Upper lobe of left lung (tissue), 6 donors: ENCODE measurements around the gene NEUROG3. TPM values are rescaled to one million over a fixed set of nuclear protein-coding genes. Genes with fewer than 3 reads are reported as not detected.

ENCODE experiments used
- ATAC-seq, 2 donors: fragments of 200-7000 bp; cut with Tn5 transposase; one replicate each; pipeline ENCODE4 v1.9.1; 2022; ENCODE audit warnings: mild to moderate bottlenecking in 2 of 2, moderate library complexity in 2 of 2; ENCODE audit not compliant: low FRiP score in 2 of 2
- DNase-seq, 2 donors: peaks; one replicate each; pipeline ENCODE4 v3.0.0-alpha.2; 2019 to 2020
- H3K27ac ChIP-seq, 4 donors: fragments of 200-600 bp; sonication (generic); one replicate each; pipeline ENCODE4 v1.5.1; 2016 to 2019
- H3K27me3 ChIP-seq, 4 donors: fragments of 200-600 bp; sonication (generic); one replicate each; pipeline ENCODE4 v1.5.1; 2017 to 2019
- H3K36me3 ChIP-seq, 4 donors: fragments of 200-600 bp; sonication (generic); one replicate each; pipeline ENCODE4 v1.5.1; 2016 to 2019
- H3K4me1 ChIP-seq, 4 donors: fragments of 200-600 bp; sonication (generic); one replicate each; pipeline ENCODE4 v1.5.1; 2018 to 2019
- H3K4me3 ChIP-seq, 4 donors: fragments of 200-600 bp; sonication (generic); one replicate each; pipeline ENCODE4 v1.5.1; 2017 to 2019; ENCODE audit warnings: mild to moderate bottlenecking in 2 of 4, moderate library complexity in 1 of 4
- H3K9me3 ChIP-seq, 4 donors: fragments of 200-600 bp; sonication (generic); one replicate each; pipeline ENCODE4 v1.5.1; 2018 to 2019
- EP300 ChIP-seq, 4 donors: sonication (generic); formaldehyde crosslinking; IDR thresholded peaks; one replicate each; pipeline ENCODE4 v1.5.1; 2017; ENCODE audit warnings: antibody characterized with exemption in 4 of 4, control low read depth in 2 of 4
- POLR2A ChIP-seq, 4 donors: fragments of 450-650 bp; IDR thresholded peaks; one replicate each; pipeline ENCODE4 v1.5.1; 2016 to 2017; ENCODE audit warnings: antibody characterized with exemption in 4 of 4, mild to moderate bottlenecking in 2 of 4
- POLR2AphosphoS5 ChIP-seq, 2 donors: sonication (generic); formaldehyde crosslinking; IDR thresholded peaks; one replicate each; pipeline ENCODE4 v1.5.1; 2017; ENCODE audit warnings: antibody characterized with exemption in 2 of 2
- WGBS, 2 donors: methylation state at CpG; one replicate each; pipeline ENCODE4 v1.1.5; 2017 to 2018; 5-methylcytosine and 5-hydroxymethylcytosine counted together
- total RNA-seq, 6 donors: library from RNA; depleted of rRNA in 4 of 6; stranded (reverse); fragments of >200 nt in 4 of 6; gene quantifications; one replicate each; pipeline versions ENCODE4 v1.1.0 to v1.2.1, GENCODE V29; 2016 to 2021
- TF ChIP-seq, protein P1 (sequence below), 6 experiments: fragments of 450-650 bp in 4 of 6; fragments of 200-600 bp in 2 of 6; sonication (generic) in 2 of 6; IDR thresholded peaks; one replicate each; pipeline ENCODE4 v1.5.1; 2016 to 2019; ENCODE audit warnings: antibody characterized with exemption in 6 of 6
- donor health status: DM: no; HTN: no; CAD: no; lungs with moderate emphysema.
- donor health status: DM: no; HTN: yes; CAD: no; lungs with severe emphysema.

The NEUROG3 gene
- total RNA-seq, 6 donors from 2014 or later: not detected

DNA sequence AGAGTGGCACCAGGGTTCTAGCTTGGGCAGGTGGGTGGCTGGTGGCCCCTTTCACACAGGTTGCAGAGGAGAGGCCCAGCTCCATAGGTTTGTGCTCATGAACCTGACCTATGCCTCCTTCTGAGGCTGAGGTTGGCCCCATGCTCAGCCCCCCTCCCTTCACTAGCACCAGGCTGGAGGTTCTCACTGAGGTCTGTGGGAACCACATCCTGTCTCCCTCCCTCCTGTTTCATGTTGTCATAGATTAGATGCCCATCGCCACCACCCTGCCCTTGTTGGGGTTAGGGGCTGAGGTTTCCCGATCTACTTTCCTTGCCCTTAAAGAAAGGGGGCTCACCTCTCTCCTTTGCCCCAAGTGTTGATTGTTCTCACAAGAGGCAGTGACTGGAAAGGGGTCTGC is 14.7 kb downstream of the NEUROG3 start:
- Histone ChIP-seq H3K4me3 (no peak overlapping the region), H3K9me3 (no peaks in the 10 kb centered on the region), H3K4me1 (no peaks in the 10 kb centered on the region), H3K27me3 (no peaks in the 10 kb centered on the region), H3K27ac (no peak overlapping the region), H3K36me3 (no peaks in the 10 kb centered on the region)
- DNase-seq: no peak
- WGBS, 2 donors: 73 to 75% methylated on average over 2 of the region's 2 CpGs
- ATAC-seq: no peak
- TF ChIP-seq EP300 (IDR thresholded peaks at IDR 0.05): no peak
- no peak for TF ChIP-seq POLR2AphosphoS5 (IDR thresholded peaks at IDR 0.05)
- TF ChIP-seq, protein P1, sequence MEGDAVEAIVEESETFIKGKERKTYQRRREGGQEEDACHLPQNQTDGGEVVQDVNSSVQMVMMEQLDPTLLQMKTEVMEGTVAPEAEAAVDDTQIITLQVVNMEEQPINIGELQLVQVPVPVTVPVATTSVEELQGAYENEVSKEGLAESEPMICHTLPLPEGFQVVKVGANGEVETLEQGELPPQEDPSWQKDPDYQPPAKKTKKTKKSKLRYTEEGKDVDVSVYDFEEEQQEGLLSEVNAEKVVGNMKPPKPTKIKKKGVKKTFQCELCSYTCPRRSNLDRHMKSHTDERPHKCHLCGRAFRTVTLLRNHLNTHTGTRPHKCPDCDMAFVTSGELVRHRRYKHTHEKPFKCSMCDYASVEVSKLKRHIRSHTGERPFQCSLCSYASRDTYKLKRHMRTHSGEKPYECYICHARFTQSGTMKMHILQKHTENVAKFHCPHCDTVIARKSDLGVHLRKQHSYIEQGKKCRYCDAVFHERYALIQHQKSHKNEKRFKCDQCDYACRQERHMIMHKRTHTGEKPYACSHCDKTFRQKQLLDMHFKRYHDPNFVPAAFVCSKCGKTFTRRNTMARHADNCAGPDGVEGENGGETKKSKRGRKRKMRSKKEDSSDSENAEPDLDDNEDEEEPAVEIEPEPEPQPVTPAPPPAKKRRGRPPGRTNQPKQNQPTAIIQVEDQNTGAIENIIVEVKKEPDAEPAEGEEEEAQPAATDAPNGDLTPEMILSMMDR (IDR thresholded peaks at IDR 0.05): no peak
- TF ChIP-seq POLR2A (IDR thresholded peaks at IDR 0.05): no peak

DNA sequence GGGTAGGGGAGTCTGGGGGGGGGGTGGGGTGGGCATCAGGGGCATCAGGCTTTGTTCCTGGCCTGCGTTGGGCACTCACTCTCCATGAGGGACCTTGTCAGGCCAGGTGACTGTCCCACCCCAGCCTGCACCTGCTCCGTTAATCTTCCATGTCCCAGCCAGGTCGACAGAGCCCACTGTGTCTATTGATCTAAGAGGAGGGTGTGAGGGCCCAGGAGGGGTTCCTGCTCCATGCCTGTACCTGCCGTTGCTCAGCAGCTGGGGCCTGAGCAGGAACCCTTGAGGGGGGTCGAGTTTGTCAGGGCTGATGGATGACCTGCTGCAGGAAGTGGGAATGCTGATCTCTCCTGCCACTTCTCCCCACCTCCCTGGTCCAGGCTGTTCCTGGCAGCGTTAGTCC is 18.6 kb downstream of the NEUROG3 start:
- 27 to 32% methylated on average over 3 to 6 of the region's 6 CpGs for WGBS, 2 donors
- Histone ChIP-seq H3K4me1 (no peaks in the 10 kb centered on the region), H3K27me3 (no peaks in the 10 kb centered on the region), H3K4me3 (no peak overlapping the region), H3K9me3 (peaks cover 5 to 22% (median 17%) of the 10 kb centered on the region in 4 donors), H3K27ac (no peak overlapping the region), H3K36me3 (no peaks in the 10 kb centered on the region)
- TF ChIP-seq POLR2A (IDR thresholded peaks at IDR 0.05) (no peak), POLR2AphosphoS5 (IDR thresholded peaks at IDR 0.05) (no peak), EP300 (IDR thresholded peaks at IDR 0.05) (no peak)
- TF ChIP-seq, protein P1 (IDR thresholded peaks at IDR 0.05): no peak
- DNase-seq (no peak), ATAC-seq (no peak)

DNA sequence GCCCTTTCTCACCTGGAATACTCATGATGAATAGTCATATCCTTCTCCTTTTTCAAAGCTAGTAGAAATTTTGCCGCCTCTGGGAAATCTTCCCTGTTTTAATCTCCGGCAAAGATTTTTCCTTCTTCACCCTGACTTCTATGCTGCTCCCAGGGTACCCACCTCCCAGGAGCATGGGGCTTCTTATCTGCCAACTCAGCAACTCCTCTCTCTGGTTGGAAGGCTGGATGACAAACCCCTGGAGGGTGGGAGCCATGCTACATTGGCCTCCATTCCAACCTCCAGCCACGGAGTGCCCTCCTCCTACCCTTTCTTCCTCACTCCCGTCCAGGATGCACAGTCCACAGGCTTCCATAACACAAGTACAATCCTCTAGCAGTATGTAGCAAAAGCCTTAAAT is 19.9 kb downstream of the NEUROG3 start:
- Histone ChIP-seq H3K4me3 (no peak overlapping the region), H3K27ac (no peak overlapping the region), H3K9me3 (peaks cover 13 to 32% (median 24%) of the 10 kb centered on the region in 4 donors), H3K27me3 (no peaks in the 10 kb centered on the region), H3K4me1 (no peaks in the 10 kb centered on the region), H3K36me3 (no peaks in the 10 kb centered on the region)
- TF ChIP-seq, protein P1 (IDR thresholded peaks at IDR 0.05): no peak
- TF ChIP-seq POLR2AphosphoS5 (IDR thresholded peaks at IDR 0.05): no peak
- TF ChIP-seq EP300 (IDR thresholded peaks at IDR 0.05): no peak
- no peak for TF ChIP-seq POLR2A (IDR thresholded peaks at IDR 0.05)
- WGBS, 2 donors: 80 to 84% methylated on average over 4 of the region's 4 CpGs
- no peak for DNase-seq
- ATAC-seq: no peak

DNA sequence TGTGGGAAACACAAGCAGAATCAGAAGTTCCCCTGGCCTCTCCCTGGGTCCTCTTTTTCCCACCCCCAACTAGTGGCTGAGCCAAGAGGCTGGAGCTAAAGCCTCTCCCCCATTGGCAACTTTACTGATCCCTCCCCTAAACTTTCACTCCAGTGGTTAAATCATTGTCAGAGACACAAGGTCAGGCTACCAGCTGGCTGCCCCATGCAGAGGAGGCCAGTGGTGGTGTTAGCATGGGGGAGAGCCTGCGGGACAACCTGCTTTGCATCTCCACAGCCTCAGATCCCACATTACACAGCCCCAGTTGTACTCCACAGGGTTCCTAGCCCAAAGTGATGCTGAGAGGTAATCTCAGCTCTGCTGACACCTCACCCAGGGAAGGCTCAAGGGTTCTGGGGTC is 21.0 kb downstream of the NEUROG3 start:
- H3K9me3 ChIP-seq: peaks cover 13 to 32% (median 24%) of the 10 kb centered on the region in 4 donors
- H3K36me3 ChIP-seq: no peaks in the 10 kb centered on the region
- 9% methylated on average over 1 of the region's 1 CpG; no CpG with 5 or more reads in 1 of the 2 donors for WGBS, 2 donors
- ATAC-seq (no peak), DNase-seq (no peak)
- no peaks in the 10 kb centered on the region for H3K4me1 ChIP-seq
- no peaks in the 10 kb centered on the region for H3K27me3 ChIP-seq
- no peak overlapping the region for H3K4me3 ChIP-seq
- TF ChIP-seq POLR2AphosphoS5 (IDR thresholded peaks at IDR 0.05) (no peak), POLR2A (IDR thresholded peaks at IDR 0.05) (no peak)
- H3K27ac ChIP-seq: no peak overlapping the region

DNA sequence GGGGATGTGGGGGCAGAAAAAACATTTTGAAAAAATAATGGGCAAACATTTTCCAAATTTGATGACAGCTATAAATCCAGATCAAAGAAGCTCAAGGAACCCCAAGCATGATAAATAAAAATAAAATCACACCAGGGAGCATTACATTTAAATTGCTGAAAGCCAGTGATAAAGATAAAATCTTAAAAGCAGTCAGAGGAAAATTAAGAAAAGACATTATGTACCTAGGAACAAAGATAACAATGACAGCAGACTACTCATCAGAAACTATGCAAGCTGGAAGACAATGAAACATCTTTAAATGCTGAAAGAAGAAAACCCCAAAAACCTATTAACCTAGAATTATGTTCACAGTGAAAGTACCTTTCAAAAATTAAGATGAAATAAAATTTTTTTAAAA is 23.3 kb downstream of the NEUROG3 start:
- Histone ChIP-seq H3K27me3 (no peaks in the 10 kb centered on the region), H3K4me1 (no peaks in the 10 kb centered on the region), H3K27ac (no peak overlapping the region), H3K36me3 (no peaks in the 10 kb centered on the region), H3K9me3 (peaks cover 13 to 32% (median 24%) of the 10 kb centered on the region in 4 donors), H3K4me3 (no peak overlapping the region)
- DNase-seq (no peak), ATAC-seq (no peak)
- TF ChIP-seq POLR2AphosphoS5 (IDR thresholded peaks at IDR 0.05): no peak
- TF ChIP-seq POLR2A (IDR thresholded peaks at IDR 0.05): no peak
- TF ChIP-seq, protein P1 (IDR thresholded peaks at IDR 0.05): no peak
- no peak for TF ChIP-seq EP300 (IDR thresholded peaks at IDR 0.05)
